Cardiac fibroblast (primary cell): ENCODE measurements around the gene ATP8B1.
"Not testable (repeated sequence)": the region's sequence is repeated elsewhere in the genome, so short reads cannot be mapped to it uniquely, and the experiment has no call there.

Experiments
- DNase-seq, 2 donors: peaks; one replicate each; pipeline versions ENCODE4 v3.0.0 to v3.0.0-alpha.2; 2010; ENCODE audit warnings: low read depth in 2 of 2
- H3K4me3 ChIP-seq, 2 donors: replicated peaks in 1 of 2; 1 replicate in 1 of 2; 2 replicates in 1 of 2; pipeline ENCODE4 v1.5.1; 2011; ENCODE audit warnings: low read depth in 2 of 2, low read length in 2 of 2, mild to moderate bottlenecking in 2 of 2, moderate library complexity in 1 of 2
- CTCF ChIP-seq: IDR thresholded peaks from one replicate; pipeline ENCODE4 v1.5.1; 2011; ENCODE audit warnings: low read depth, mild to moderate bottlenecking, low read length, inconsistent platforms

The ATP8B1 gene

GRCh38 chr18:57747809-57748680, 55.1 kb downstream of the ATP8B1 start:
- no peak for DNase-seq
- no peak for TF ChIP-seq CTCF
- H3K4me3 ChIP-seq, result no peak overlapping the region

- peak; percentile 37 to 84 for DNase-seq
- no peak overlapping the region for H3K4me3 ChIP-seq
- TF ChIP-seq CTCF, result no peak
Measured at GRCh38 chr18:57744211-57744694, 58.9 kb downstream of the ATP8B1 start.

- TF ChIP-seq CTCF, result no peak
- peak; percentile 56 to 80 for DNase-seq
- H3K4me3 ChIP-seq, result no peak overlapping the region
Measured at GRCh38 chr18:57743008-57743407, 60.1 kb downstream of the ATP8B1 start.

GRCh38 chr18:57741273-57741672, 61.8 kb downstream of the ATP8B1 start:
- no peak overlapping the region for H3K4me3 ChIP-seq
- peak in 1 of 2 donors; percentile 60 for DNase-seq
- no peak for TF ChIP-seq CTCF

- DNase-seq, result peak in 1 of 2 donors; percentile 29
- no peak for TF ChIP-seq CTCF
- no peak overlapping the region for H3K4me3 ChIP-seq
Measured at GRCh38 chr18:57738078-57738477, 65.0 kb downstream of the ATP8B1 start.

GRCh38 chr18:57737400-57738060, 65.6 kb downstream of the ATP8B1 start:
- no peak for TF ChIP-seq CTCF
- peak overlapping the region in 1 of 2 donors; percentile 25 for H3K4me3 ChIP-seq
- DNase-seq, result peak; percentile 96 to 97

GRCh38 chr18:57735042-57735441, 68.1 kb downstream of the ATP8B1 start:
- not testable (repeated sequence) for DNase-seq, H3K4me3 ChIP-seq
